GM12801 (cell line): ENCODE measurements around the gene LCN6.

Experiments
- CTCF ChIP-seq: IDR thresholded peaks from one replicate; pipeline ENCODE4 v1.5.1; 2011; ENCODE audit warnings: control low read depth; ENCODE audit not compliant: insufficient read length; ENCODE audit errors: extremely low read depth

The LCN6 gene

DNA sequence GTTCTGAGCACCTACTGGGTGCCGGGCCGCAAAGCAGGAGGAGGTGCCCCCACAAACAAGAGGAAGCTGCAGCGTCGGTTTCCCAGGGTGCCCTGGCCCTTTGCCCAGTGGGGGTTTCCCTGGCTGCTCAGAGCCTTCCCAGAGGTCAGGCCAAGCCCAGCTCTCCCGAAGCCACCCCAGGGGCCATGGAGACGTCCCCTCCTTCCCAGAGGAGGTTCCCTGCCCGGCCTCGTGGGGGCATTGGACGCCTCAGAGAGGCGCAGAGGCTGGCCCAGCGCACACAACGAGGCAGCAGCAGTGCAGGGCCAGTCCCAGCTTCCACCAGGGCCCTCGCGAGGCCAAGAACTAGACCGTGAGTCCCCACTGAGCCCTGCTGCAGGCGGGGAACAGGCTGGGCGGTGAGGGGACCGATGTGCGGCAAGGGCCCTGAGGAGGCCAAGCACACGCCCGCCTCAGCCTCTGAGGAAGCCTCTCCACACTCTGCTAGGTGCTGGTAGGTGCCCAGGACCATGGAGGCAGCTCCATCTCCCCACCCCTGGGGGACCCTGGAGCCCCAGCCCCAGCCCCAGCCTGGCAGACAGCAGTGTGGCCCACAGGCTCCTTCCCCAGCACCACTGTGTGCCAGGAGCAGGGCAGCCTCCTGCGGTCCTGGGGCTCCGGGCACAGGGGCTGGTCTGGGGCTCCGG is 29.0 kb downstream of the LCN6 start:
- no peak for TF ChIP-seq CTCF

DNA sequence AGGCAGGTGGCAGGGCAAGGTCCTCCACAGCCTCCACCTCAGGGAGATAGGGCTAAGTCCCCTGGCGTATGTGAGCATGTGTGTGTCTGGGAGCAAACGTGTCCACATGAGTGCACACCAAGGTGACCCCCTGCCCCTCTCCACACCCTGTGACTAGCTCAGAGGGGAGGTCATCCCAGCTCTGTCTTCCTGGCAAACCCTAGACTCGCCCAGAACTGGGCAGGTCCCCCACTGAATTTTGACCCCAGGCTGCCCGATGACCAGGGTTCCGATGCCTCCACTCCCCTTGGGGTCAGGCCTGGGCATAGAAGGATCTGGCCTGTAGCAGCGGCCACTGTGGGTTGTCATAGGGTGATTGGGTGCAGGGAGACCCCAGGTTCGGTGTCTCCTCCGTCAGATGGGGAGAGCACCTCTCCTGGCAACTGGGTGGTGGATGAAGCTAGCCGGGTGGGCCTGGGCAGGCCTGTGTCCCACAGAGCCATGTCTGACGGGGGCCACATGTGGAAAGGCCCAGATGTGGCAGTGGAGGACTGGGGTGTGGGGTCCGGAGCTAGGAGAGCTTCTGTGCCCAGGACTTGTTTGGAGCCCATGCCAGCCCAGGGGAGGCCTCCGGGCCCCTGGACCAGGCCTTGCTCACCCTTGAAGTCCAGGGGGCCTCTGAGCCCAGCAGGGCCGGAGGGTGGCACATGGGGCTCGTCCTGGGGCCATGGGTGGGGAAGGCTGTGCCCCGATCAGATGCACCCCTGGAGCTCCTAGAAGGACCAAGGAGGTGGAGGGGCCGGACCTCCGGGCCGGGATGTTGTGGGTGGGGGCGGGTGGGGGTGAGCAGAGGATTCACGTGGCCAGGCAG is 29.8 kb downstream of the LCN6 start:
- no peak for TF ChIP-seq CTCF

DNA sequence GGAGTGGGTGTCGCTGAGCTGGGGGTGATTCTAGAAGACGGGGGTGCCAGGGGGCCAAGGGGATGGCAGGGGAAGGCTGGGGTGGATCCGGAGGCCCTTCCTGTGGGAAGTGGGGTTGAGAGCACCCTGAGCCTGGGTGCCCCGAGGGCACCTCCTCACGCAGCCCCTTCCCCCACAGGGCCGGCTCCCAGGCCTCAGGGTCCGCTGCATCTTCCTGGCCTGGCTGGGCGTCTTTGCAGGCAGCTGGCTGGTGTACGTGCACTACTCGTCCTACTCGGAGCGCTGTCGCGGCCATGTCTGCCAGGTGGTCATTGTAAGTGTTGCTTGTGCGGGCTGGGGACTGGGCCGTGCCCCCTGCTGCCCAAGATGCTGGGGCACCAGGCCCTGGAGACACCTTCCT is 30.9 kb downstream of the LCN6 start:
- TF ChIP-seq CTCF = no peak

DNA sequence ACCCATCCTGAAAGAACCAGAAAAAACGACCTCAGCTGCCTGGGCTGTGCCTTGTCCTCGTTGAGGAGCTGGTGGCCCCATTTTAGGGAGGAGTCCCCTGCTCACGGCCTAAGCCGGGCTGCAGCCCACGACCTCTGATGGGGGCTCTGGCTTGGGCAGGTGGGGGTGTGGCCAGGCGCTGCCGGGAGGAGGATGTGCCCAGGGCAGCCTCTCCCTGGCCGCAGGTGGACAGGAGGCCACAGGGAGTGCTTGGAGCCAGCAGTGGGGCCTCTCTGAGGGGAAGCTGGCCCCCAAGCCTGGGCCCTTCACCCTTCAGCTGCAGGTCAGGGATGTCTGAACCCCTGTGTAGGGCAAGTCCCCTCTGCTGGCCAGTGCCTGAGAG is 33.4 kb downstream of the LCN6 start:
- no peak for TF ChIP-seq CTCF

DNA sequence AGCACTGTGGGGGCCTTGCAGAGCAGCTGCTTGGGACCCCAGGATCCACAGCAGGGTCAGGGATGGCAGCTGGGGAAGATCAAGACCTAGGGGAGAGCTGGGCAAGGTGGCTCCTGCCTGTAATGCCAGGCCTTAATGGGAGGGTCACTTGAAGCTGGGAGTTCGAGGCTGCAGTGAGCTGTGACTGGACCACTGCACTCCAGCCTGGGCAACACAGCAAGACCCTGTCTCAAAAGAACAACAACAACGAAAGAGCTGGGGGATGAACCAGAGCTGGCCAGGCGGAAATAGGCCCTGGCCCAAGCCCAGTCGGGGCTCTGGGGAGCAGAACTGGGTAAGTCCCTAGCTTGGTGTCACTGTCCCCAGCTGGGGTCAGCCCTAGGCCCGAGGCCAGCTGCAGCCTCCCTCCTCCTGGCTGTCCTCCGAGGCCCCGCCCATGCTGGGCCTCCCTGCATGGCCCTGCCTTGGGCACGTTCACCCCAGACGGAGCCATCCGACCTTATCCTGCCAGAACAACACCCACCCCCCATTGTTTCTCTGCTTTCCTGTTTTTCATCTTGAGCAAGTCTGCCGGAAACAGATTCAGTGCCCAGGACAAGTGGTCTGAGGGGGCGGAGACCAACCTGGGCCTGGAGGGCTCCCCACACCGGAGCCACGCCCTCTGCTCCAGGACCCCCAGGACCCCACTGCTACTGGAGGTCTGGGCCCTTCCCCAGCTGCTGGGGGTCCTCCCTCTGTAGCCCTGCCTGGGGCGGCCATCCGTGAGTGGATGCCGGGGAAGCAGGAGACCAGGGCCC is 34.0 kb downstream of the LCN6 start:
- TF ChIP-seq CTCF = no peak

DNA sequence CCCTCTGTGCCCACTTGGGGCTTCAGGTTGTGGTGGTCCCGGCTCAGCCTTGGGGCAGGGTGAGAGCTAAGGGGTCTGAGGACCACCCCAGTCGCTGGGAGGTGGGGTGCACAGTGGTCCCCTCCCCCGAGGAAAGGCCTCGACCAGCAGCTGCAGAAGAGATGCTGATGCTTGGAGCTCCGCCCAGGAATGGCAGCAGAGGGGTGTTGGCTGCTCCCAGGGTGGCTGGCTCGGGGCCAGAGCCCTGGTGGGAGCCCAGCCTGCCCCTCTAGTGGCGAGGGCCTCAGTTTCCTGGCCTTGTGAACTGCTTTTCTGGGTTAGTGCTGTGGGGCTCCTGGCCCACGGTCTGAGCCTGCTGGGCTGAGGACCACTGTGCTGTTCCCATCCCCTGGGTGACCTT is 34.8 kb downstream of the LCN6 start:
- TF ChIP-seq CTCF = no peak

- TF ChIP-seq CTCF = no peak
Measured at GRCh38 chr9:136712690-136713544, 35.4 kb downstream of the LCN6 start.
